Measurements from ENCODE around the gene EIF3D. TPM values are rescaled to one million over a fixed set of nuclear protein-coding genes. Genes with fewer than 3 reads are reported as not detected.

Gene EIF3D
- total and polyA plus RNA-seq, 2 of the 13 experiments (the other 11 are each of a cell fraction or from before 2014, with no cell fraction given) = 118 to 274 TPM

GRCh38 chr22:36472689-36473088, 56.3 kb downstream of the EIF3D start:
- H3K9ac ChIP-seq (ENCODE audit: insufficient read depth, low read depth, low read length) = no peak overlapping the region
- ATAC-seq (no peak), FAIRE-seq (no peak), DNase-seq (ENCODE audit: low spot score) (no peak)
- in situ Hi-C loops (cut with HindIII; ENCODE audit: extremely low pct_ligation_motif_present, low pct_unique_long_range_greater_than_20kb) (no loop called here), intact Hi-C loops (cut with micrococcal nuclease; ENCODE audit: unreplicated experiment) (no loop called here)
- CTCF ChIA-PET (ENCODE audit: low intra/inter-chr PET ratio, low total read pairs) = no interaction called here
- no peak overlapping the region for H2AFZ ChIP-seq (ENCODE audit: low read length)
- over 99% methylated on average over 11 of the region's 13 CpGs for WGBS (ENCODE audit: low lambda C conversion rate)
- no peaks in the 10 kb centered on the region for H3K79me2 ChIP-seq (ENCODE audit: insufficient read depth, low read length)
- H3K4me2 ChIP-seq (ENCODE audit: low read depth, low read length) = no peak overlapping the region
- no peaks in the 10 kb centered on the region for H3K9me3 ChIP-seq (ENCODE audit: low read length)
- peaks cover 10% of the 10 kb centered on the region for H3K4me1 ChIP-seq (ENCODE audit: insufficient read depth, low read length)
- H3K4me3 ChIP-seq (replicated peaks in 1 of 3; ENCODE audit: insufficient read depth in 1 of 3, low read depth in 2 of 3, low read length in 3 of 3) = no peak overlapping the region
- POLR2A ChIA-PET = interaction anchor here (1.6 kb wide), 1 partner anchor 9 kb away, joined by 5 read pairs; the partner anchor contains the start of gene TXN2
- no peaks in the 10 kb centered on the region for H4K20me1 ChIP-seq (ENCODE audit: insufficient read depth, low read length)
- H3K36me3 ChIP-seq (replicated peaks in 1 of 2; ENCODE audit: control insufficient read depth in 1 of 2, insufficient read depth in 2 of 2, low read length in 2 of 2) = peaks cover 22 to 59% of the 10 kb centered on the region in 2 experiments
- H3K27ac ChIP-seq (ENCODE audit: extremely low read length, insufficient read depth, low read length) = no peak overlapping the region
- BruUV-seq (replicated peaks) = no TSS peak
- no peaks in the 10 kb centered on the region for H3K27me3 ChIP-seq (ENCODE audit: control insufficient read depth in 1 of 2, insufficient read depth in 2 of 2, low read length in 2 of 2)
- TF ChIP-seq, protein P1, sequence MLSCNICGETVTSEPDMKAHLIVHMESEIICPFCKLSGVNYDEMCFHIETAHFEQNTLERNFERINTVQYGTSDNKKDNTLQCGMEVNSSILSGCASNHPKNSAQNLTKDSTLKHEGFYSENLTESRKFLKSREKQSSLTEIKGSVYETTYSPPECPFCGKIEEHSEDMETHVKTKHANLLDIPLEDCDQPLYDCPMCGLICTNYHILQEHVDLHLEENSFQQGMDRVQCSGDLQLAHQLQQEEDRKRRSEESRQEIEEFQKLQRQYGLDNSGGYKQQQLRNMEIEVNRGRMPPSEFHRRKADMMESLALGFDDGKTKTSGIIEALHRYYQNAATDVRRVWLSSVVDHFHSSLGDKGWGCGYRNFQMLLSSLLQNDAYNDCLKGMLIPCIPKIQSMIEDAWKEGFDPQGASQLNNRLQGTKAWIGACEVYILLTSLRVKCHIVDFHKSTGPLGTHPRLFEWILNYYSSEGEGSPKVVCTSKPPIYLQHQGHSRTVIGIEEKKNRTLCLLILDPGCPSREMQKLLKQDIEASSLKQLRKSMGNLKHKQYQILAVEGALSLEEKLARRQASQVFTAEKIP (CRISPR knock-in tag; IDR thresholded peaks at IDR 0.05; ENCODE audit: borderline replicate concordance) = no peak
- TF ChIP-seq ZNF136 (CRISPR knock-in tag; IDR thresholded peaks at IDR 0.05; ENCODE audit: low read depth) (no peak), ZNF350 (CRISPR knock-in tag; IDR thresholded peaks at IDR 0.05; ENCODE audit: borderline replicate concordance, low read depth) (no peak), ZNF362 (CRISPR knock-in tag; IDR thresholded peaks at IDR 0.05; ENCODE audit: borderline replicate concordance) (no peak), HDAC1 (CRISPR knock-in tag; IDR thresholded peaks at IDR 0.05) (no peak), HDAC6 (IDR thresholded peaks at IDR 0.05; ENCODE audit: low read depth, low read length) (no peak)
- TF ChIP-seq, protein P2, sequence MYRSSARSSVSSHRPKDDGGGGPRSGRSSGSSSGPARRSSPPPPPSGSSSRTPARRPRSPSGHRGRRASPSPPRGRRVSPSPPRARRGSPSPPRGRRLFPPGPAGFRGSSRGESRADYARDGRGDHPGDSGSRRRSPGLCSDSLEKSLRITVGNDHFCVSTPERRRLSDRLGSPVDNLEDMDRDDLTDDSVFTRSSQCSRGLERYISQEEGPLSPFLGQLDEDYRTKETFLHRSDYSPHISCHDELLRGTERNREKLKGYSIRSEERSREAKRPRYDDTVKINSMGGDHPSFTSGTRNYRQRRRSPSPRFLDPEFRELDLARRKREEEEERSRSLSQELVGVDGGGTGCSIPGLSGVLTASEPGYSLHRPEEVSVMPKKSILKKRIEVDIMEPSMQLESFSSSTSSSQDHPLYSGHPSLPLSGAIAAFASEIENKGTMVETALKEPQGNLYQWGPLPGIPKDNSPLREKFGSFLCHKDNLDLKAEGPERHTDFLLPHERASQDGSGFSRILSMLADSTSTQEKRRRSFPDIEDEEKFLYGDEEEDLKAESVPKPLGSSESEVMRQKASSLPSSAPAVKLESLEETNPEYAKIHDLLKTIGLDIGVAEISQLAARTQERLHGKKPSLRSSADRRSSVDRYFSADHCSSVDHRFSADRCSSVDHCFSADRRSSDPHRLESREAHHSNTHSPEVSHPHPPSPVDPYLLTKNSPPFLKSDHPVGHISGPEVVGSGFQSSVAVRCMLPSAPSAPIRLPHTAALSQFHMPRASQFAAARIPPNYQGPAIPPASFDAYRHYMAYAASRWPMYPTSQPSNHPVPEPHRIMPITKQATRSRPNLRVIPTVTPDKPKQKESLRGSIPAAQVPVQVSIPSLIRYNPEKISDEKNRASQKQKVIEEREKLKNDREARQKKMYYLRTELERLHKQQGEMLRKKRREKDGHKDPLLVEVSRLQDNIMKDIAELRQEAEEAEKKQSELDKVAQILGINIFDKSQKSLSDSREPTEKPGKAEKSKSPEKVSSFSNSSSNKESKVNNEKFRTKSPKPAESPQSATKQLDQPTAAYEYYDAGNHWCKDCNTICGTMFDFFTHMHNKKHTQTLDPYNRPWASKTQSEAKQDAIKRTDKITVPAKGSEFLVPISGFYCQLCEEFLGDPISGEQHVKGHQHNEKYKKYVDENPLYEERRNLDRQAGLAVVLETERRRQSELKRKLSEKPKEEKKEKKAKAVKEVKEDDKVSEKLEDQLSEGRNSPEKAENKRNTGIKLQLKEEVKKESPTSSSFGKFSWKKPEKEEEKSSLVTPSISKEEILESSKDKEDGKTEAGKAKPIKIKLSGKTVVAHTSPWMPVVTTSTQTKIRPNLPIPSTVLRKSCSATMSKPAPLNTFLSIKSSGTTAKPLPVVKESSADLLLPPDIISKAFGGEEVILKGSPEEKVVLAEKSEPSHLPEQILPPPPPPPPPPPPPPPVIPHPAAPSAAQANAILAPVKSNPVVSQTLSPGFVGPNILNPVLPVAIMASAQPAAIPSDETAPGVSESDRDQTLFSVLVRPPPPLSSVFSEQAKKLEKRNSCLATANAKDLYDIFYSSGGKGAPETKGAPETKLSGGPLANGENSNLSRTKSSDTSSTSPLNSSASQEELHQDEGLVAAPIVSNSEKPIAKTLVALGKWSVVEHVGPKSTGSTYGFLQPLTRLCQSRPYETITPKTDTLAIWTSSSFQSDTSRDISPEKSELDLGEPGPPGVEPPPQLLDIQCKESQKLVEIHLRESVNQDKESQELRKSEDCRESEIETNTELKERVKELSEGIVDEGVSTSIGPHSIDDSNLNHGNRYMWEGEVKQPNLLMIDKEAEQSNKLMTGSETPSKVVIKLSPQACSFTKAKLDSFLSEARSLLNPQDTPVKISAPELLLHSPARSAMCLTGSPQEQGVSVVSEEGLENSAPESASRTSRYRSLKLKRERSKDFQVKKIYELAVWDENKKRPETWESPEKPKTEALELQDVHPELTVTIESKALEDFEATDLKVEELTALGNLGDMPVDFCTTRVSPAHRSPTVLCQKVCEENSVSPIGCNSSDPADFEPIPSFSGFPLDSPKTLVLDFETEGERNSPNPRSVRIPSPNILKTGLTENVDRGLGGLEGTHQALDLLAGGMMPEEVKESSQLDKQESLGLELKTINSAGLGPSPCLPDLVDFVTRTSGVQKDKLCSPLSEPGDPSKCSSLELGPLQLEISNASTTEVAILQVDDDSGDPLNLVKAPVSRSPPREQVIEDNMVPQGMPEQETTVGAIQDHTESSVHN (CRISPR knock-in tag; IDR thresholded peaks at IDR 0.05) = no peak
- TF ChIP-seq, protein P3, sequence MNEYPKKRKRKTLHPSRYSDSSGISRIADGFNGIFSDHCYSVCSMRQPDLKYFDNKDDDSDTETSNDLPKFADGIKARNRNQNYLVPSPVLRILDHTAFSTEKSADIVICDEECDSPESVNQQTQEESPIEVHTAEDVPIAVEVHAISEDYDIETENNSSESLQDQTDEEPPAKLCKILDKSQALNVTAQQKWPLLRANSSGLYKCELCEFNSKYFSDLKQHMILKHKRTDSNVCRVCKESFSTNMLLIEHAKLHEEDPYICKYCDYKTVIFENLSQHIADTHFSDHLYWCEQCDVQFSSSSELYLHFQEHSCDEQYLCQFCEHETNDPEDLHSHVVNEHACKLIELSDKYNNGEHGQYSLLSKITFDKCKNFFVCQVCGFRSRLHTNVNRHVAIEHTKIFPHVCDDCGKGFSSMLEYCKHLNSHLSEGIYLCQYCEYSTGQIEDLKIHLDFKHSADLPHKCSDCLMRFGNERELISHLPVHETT (CRISPR knock-in tag; conservative IDR thresholded peaks at IDR 0.05) = no peak
- TF ChIP-seq, protein P4, sequence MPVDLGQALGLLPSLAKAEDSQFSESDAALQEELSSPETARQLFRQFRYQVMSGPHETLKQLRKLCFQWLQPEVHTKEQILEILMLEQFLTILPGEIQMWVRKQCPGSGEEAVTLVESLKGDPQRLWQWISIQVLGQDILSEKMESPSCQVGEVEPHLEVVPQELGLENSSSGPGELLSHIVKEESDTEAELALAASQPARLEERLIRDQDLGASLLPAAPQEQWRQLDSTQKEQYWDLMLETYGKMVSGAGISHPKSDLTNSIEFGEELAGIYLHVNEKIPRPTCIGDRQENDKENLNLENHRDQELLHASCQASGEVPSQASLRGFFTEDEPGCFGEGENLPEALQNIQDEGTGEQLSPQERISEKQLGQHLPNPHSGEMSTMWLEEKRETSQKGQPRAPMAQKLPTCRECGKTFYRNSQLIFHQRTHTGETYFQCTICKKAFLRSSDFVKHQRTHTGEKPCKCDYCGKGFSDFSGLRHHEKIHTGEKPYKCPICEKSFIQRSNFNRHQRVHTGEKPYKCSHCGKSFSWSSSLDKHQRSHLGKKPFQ (CRISPR knock-in tag; IDR thresholded peaks at IDR 0.05; ENCODE audit: insufficient replicate concordance) = no peak
